IPS DF 4.7 (cell line): ENCODE results near the gene TCEA2.
"Not testable (repeated sequence)": the region's sequence is repeated elsewhere in the genome, so short reads cannot be mapped to it uniquely, and the experiment has no call there.

ENCODE experiments used
- DNase-seq: peaks from one replicate; pipeline ENCODE4 v3.0.0-alpha.2; 2013; ENCODE audit warnings: low spot score; ENCODE audit errors: extremely low read depth

Gene TCEA2

DNA sequence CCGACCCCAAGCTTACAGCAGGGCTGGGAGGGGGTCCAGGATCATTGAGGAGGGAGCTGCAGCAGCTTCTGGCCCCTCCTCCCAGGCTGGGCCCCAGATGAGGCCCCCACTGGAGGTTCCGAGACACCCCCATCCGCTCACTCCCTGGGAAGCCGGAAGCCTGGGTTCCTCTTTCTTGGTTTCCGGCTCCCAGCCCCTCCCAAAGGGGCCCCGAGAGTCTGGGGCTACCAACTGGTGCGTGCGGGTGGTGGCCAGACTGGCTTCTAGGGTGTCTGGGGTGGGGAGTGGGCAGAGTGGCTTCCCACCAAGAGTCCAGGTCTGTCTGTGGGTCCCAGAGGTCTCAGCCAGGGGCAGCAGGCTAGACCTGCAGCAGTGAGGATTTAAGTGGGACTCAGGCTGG, 14.1 kb downstream of the TCEA2 start:
- no peak for DNase-seq

GRCh38 chr20:64077541-64077875, 14.5 kb downstream of the TCEA2 start:
- DNase-seq, result no peak

GRCh38 chr20:64077876-64078551, 15.0 kb downstream of the TCEA2 start:
- DNase-seq, result no peak

DNA sequence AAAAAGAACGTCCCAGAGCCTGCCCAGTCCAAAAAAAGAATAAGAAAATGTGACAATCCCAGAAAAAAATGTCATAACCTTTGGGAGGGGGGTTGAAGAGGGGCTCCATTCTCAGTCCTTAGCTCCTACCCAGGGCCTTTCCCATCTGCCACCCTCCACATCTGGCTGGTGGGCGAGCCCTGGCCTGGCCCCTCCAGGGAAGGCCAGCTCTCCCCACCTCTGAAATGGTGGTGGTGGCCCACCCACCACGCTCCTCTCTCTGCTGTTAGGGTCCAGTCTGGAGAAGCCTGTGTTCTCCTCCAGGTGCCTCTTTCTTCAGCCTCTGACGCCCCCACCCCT, 15.9 kb downstream of the TCEA2 start:
- DNase-seq, result no peak

DNA sequence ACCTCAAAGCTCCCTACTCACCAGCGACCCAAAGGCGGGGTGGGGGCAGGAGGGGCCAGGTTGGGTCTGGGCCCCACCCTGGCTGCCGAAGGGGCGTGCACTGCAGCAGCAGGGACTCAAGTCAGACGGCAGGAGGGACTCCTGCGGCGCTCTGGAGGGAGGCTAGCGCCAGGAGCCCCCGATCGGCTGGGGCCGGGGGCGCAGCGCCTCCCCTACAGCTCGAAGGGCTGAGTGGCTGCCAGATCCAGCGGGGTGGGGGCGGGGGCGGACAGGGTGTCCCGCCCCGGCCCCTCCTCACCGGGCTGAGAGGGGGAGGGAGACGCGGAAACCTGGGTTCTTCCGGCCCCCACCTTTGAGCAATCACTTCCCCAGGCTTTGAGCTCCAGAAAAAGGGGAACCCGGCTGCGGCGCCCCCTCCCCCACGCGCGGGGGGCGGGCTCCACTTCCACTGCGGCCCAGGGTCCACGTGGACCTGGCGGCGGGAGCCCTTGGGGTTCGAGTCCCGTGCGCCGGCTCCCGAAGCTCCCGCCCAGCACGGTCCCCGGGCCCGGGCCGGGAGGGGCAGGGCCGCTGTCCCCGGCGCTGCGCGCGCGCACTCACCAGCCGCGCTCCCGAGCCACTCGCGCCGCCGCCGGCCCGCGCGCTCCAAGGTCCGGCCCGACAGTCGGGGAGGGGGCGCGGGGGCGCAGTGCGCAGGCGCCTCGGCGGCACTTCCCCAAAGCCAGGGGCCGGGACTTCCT, 16.4 kb downstream of the TCEA2 start, which contains the start of gene RGS19:
Gene RGS19 (minus strand): TSS at position 246 of the 740 bp plus-strand sequence. CDS start 2,632 bp downstream, outside the sequence.
- DNase-seq, result no peak

DNA sequence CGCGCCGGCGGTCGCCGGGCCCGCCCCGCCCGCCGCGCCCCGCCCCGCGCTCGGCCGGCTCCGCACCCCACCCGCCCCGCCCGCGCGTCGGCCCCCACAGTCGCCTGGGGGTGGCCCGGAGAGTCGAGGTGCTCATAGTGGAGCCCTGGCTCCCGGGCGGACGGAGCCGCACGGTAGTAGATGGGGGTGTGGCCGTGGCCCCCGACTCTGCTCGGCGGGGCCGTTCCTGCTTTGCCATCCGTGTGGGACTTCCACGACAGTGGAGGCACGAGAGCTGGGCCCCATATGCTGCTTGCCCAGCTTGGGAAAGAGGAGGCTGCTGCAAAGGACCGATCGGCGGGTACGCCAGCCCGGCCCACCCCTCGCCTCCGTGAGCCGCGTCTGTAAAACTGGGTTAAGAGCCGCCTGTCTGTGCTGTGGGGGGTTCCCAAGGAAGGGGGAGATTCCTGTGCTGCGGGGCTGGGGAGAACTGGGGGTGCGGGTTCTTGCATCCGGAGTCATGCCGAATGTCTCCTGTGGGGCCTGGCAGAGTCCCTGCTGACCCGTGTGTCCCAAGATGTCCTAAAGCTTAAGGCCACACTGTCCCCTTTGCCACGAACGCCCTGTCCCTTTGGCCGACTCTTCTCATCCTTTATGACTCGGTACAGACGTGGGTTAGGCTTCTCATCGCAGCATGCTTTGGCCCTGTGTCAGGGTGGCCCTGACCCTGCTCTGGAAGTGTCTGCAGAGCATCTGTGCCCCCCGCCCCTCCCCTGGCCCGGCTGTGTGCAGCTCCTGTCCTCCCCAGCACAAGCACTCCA, 17.2 kb downstream of the TCEA2 start, which contains the start of gene OPRL1:
Gene OPRL1 (plus strand): TSS at position 70 of the 800 bp plus-strand sequence. CDS start 12,639 bp downstream, outside the sequence.
- no peak for DNase-seq

DNA sequence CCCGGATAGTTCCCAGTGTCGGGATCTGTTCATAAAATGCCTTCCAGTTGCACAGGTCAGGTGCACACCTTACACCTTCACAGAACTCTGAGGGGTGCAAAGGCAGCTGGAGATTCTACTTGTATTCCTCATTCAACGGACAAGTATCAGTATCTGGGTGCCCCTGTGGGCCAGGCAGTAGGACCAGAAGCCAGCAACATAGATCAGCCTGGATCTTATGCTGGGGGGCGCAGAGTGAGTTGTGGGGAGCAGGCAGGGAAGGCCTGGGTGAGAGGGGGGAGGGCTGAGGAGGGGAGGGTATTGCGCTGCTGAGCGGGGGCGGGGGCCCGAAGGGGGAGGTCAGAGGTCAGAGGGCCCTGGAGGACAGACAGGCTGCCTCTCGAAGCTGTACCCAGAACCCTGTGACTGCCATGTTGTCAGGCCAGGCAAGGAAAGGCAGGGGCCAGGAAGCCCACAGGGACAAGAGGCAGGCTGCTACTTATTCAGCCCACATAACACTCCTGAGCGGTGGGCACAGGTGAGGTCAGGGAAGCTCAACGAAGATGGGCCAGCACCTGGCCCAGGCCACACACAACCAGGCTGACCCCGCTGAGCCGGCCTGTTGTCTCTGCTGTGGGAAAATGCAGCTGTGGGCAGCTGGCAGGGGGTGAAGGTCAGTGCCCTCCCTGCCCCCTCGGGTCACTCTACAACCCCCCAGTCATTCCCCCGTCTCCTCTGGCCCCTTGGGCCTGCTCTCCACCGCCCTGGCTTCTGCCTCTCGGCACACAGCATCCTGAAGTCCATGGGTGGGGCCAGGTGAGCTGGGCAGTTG, 18.0 kb downstream of the TCEA2 start:
- DNase-seq, result no peak

GRCh38 chr20:64081624-64081964, 18.6 kb downstream of the TCEA2 start:
- no peak for DNase-seq

DNA sequence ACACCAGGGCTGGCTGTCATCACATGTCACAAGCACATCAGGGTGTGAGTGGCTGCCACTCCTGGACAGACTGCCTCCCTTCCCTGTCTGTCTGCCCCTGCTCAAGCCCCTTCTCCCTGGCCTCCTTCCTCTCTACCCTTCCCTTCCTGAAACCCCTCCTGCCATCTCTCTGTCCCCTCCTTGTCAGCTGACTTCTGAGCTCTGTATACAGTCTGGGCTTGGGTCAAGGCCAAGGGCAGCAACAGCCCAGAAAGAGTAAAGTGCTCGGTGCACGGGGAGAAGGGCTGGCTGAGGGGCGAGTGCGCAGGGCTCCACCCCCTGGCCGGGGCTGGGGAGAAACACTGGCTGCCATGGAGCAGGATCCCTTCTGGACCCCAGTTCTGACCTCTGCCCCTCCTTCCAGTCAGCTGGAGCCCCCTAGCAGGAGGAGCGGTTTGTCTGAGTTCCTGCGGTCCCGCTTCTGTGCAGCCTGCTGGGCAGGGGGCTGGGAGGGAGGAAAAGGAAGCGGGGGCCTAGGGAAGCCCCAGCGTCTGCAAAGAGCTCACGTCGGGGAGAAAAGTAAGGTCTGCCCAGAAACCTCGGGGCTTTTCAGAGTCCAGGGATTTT, 19.2 kb downstream of the TCEA2 start:
- no peak for DNase-seq

DNA sequence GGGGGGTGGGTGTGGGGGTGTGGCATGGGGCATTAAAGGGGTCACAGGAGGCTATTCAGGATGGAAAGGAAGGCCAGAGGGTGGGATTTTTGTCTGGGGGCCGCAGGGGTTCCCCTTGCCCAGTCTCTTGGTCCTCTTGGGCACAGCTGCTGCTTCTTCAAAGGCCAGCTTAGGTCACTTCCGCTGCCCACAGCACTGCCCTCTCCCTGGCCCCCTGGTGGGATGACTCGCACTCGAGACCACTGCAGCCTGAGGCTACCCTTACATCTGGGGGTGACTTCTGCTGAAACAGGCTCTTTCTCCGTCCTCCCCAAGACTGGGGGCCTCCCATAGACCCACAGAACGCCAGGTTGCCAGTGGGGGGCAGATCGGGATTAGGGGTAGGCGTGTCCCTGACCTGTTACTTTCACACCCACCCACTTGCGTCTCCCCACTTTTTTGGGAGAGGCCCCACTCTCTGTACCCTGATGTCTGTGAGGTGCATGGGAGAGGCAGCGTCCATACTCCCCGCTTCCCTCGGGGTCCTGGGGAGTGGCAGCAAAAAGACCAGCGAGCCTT, 19.9 kb downstream of the TCEA2 start:
- DNase-seq, result no peak

DNA sequence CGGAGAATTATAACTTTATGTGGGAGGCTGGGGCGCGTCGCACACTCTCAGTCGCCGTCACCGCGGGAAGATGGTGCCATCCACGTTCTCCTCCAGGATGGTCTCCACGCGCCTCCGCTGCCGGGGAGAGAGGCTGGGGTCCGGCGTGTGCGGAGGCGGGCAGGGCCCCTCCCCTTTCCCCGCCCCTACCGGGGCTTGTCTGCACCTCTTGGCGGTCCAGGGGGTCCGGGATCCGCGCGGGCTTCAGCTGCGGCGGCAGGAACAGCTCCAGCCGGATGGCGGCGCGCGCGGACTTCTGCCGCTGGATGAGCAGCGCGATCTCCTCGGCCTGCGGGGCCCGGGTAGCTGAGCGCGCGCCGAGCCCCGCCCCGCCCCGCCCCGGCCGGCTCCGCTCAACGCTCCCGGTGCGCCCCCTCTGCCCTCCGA, 20.4 kb downstream of the TCEA2 start:
- DNase-seq, result no peak

DNA sequence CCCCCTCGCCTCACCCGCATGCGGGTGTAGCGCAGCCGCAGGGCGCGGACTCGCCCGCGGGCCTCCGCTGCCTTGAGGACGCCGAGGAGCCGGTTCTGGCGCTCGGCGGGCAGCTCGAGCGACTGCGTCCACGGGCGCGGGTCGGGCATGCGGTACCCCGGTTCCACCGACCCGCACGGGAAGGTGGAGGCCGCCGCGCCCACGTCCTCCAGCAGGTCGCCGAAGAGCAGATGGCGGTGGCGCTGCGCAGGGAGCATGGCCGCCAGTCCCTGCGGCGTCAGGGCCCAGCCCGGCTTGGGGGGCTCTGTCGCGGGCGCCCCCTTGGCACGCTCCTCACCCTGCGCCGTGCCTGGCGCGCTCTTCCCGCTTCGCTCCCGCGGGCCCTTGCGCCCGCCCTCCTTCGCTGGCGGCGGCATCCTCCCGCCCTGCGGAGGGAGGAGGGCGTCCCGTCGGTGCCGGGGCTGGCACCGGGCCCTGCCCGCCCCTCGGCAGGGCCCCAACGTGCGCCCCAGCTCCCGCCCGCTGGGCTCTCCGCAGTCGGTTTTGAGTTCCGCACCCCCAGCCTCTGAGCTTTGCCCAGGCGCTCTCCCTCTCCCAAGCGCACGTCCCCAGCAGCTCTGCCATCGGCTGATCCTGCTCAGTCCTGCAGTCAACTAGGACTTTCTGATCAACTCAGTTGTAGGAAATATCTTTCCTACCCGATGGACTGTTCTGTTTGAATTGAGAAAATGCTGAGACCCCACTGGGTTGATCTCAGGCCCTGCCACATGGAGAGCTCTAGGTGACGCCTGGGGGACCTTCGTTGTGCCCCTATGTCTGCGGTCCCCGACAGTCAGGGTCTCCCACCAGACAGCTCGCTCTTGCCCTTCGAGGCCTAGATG, 21.0 kb downstream of the TCEA2 start, which contains the start of gene LKAAEAR1:
Gene LKAAEAR1 (minus strand): TSS at position 595 of the 881 bp plus-strand sequence. CDS start 179 bp downstream, at position 416.
- no peak for DNase-seq

GRCh38 chr20:64084685-64085152, 21.7 kb downstream of the TCEA2 start:
- no peak for DNase-seq

DNA sequence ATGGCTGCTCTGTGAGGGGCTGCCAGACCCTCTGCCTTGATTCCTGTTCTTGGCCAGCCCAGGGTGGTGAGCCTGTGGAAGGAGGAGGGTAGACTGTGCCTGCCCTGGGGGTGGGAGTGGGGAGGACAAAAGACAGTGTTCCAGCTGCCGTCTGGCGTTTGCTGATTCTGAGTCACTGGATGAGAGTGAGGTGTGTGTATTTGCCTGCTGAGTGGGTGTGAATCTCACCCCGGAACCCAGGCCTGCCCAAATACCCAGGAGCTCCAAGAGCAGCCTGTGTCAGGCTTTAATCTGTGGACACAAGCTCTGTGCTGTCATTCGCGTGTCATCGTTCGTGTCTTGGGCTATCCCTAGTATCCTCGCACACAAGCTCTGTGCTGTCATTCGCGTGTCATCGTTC, 23.8 kb downstream of the TCEA2 start:
- no peak for DNase-seq

DNA sequence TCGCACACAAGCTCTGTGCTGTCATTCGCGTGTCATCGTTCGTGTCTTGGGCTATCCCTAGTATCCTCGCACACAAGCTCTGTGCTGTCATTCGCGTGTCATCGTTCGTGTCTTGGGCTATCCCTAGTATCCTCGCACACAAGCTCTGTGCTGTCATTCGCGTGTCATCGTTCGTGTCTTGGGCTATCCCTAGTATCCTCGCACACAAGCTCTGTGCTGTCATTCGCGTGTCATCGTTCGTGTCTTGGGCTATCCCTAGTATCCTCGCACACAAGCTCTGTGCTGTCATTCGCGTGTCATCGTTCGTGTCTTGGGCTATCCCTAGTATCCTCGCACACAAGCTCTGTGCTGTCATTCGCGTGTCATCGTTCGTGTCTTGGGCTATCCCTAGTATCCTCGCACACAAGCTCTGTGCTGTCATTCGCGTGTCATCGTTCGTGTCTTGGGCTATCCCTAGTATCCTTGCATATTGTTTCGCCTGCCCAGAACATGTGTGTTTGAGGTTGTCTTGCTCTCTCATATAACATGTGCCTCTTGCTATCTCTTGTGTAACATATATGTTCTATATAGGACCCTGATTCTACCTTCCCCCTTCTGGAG, 24.3 kb downstream of the TCEA2 start:
- not testable (repeated sequence) for DNase-seq

GRCh38 chr20:64088586-64088985, 25.6 kb downstream of the TCEA2 start:
- DNase-seq, result not testable (repeated sequence)

DNA sequence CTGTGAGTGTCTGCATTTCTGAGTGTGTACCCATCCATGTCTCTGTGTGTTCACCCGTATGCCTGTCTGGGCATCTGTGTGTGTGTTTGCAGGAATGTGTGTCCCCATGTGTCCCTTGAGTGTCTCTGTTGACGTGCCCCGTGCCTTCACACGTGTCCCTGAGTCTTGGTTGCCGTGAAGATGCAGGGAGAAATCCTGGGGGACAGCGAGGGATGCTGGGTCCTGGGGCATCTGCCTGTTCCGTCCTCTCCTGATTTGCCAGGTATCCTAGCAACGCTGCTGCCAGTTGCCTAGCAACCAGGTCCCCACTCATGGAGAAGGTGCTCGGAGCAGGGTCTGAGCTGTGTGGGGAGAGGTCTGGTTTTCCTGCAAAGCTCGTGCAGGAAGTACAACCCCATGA, 27.2 kb downstream of the TCEA2 start:
- DNase-seq, result no peak

GRCh38 chr20:64091340-64091739, 28.3 kb downstream of the TCEA2 start:
- no peak for DNase-seq

DNA sequence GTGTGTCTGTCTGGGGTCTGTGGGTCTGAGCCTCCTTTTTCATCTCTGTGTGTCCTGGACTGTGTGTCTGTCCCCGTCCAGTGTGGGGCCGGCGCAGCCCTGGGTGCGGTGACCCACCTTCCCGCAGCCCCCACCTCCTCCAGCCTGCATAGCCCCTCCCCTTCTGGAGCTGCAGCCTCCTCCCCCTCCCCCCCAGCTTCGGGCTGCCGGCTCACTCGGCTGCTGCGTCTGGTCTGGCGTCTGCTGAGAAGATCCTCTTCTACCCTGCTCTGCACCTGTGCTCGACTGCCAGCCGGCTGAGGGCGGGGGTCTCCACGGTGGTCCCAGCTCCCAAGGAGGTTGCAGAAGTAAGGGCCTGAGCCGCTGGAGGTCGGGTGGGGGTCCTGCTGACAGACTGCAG, 28.8 kb downstream of the TCEA2 start:
- no peak for DNase-seq
